NCI-H446 (cell line): ENCODE measurements around the gene NPAS2.
A peak's percentile ranks its signal among the peaks of the same experiment; 100 is the strongest.

ENCODE experiments used
- DNase-seq, 2 experiments: peaks; one replicate each; lab custom pipeline; 2025; lab: John Stamatoyannopoulos, UW

The NPAS2 gene

DNA sequence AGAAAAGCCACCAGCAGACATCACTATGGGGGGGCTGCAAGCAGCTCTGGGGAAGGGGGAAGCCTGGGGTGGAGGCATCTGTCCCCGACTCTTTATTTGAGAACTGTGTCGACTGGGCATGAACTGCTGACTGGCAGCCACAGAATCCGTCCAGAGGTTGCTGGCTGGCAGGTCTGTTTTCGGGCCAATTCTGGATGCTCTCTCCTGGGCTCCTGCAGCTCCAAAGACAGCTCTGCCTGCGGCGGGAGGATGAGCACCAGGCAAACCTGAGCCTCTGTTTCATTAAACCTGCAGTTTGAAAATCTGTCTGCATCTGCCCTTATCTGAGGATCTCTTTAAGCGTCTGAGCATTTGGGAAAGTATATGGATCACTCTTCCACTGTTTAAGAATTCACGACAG lies 147.8 kb downstream of the NPAS2 start:
- DNase-seq = no peak

DNA sequence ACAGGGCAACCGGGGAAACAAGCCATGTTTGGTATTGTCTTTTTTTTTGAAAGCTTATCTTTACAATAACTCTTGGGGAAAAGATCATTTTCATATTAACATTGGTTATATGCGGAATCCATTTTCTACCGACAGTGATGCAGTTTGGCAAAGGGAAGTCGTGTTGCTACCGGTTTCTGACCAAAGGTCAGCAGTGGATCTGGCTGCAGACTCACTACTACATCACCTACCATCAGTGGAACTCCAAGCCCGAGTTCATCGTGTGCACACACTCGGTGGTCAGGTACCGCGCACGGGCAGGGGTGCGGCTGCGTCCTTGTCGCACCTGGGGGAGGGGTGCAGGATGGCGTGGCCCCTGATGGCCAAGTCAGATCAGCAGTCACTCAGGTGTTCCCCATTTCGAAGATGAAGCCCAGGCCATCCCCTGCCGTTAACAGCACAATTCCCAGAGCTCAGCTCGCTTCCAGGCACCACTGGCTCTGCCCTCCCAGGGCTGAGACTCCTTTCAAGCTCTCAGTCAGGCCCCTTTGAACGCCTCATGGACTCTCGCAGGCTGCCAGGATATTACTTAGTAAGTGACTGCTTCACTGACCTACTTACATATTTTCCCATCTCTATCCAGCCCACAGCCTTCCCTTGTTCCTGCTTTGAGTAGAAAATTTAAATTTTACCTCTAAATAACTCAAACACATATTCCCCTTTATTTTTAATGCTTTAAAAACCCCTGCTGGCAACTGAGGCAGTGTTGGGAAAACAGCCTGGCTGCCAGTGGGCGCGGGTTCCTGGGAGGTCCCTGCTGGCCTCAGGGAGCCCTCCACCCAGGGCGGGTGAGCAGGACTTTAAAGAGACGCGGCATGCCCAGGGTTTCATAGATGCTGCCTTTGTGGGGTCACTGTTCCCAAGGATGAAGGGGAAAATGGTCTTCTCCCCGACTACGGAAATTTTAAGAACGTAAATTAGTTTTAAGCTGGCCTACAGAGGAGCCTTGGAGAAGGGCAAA lies 148.5 kb downstream of the NPAS2 start:
- no peak for DNase-seq

GRCh38 chr2:100969998-100970397 lies 150.1 kb downstream of the NPAS2 start:
- DNase-seq = no peak

- DNase-seq = no peak
These were observed 151.3 kb downstream of the NPAS2 start for GRCh38 chr2:100971221-100971620.

DNA sequence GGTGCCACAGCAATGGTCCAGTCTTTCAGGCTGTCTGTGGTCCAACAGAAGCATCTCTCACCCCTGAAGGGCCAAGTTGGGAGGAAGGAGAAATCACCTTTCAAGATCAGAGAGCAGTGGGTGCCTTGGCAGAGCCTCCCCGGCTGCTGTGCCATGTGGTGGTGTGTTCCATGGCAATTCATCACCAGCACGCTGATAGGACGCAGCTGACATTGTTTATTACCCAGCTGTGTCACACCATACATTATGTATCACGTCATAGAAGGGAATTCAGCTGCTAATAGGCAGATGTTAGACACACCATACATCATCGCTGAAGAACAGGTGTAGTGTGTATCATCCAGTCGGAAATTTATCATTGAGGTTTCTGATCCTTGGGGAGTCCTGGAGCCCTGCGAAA lies 152.5 kb downstream of the NPAS2 start:
- DNase-seq = no peak

- no peak for DNase-seq
These were observed 155.0 kb downstream of the NPAS2 start for GRCh38 chr2:100974712-100975520.

DNA sequence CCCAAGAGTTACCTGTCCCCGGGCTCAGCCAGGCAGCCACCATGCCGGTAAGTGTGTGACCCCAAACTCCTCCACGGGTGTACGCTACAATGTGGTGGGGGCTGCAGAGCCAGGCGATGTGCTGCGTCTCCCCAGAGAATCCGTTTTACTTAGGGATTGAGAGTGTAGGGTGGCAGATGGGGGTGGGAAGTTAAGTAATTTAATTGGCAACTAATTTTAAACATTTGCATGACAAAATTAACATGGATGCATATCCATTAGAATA lies 155.5 kb downstream of the NPAS2 start:
- no peak for DNase-seq

DNA sequence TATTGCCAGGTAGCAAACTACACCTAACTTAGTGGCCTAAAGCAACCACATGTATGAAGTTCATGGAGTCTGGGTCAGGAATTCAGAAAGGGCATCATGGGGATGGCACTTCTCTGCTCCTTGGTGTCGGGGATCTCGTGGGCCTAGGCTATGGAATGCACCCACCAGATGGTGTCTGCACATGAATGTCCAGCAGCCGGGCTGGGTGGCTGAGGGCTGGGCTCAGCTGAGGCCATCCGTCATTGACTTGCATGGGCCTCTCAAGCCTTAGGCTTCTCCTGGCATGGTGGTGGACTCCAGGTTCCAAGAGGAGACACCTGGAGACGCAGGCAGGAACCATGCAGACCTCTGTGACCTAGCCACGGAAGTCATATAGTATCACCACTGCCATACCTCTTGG lies 156.1 kb downstream of the NPAS2 start:
- DNase-seq = no peak

DNA sequence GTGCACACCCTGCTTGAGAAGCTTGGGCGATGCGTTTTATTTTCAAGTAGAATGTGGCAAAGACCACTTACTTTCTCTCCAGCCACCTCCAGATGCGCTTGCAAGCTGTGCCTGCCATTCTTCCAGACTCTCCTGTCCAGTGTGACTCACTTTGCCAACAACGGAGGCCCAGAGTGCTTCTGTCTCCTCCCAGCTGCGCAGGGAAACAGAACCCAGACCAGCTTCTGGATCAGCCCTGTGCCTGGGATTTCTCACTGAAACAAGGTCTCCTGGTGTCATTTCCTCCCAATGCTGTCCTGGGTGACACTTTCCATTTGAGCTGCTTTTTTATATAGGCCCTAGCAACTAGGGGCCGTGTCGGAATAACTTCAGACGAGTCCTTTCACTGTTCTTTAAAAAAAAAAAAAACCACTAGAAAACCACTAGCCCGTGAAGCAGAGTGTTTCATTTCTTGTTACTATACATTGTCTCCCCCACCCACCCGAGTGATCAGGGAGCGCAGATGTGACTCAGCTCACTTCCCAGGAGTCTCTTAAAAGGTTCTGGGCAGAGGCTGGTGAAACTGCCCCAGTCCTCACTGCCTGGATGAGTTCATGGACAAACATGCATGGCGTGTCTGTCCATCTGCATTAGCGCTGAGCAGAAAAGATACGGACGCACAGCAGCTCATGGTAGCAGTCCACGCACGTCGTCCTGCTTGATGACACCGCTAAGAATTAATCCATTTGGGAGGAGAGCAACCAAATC lies 156.9 kb downstream of the NPAS2 start:
- no peak for DNase-seq

GRCh38 chr2:100977511-100977910 lies 157.6 kb downstream of the NPAS2 start:
- no peak for DNase-seq

GRCh38 chr2:100978582-100979191 lies 158.7 kb downstream of the NPAS2 start:
- no peak for DNase-seq

- no peak for DNase-seq
These were observed 160.1 kb downstream of the NPAS2 start for GRCh38 chr2:100980046-100980445.

GRCh38 chr2:100981011-100981410 lies 161.1 kb downstream of the NPAS2 start:
- no peak for DNase-seq

GRCh38 chr2:100982431-100982861 lies 162.5 kb downstream of the NPAS2 start:
- DNase-seq = no peak

GRCh38 chr2:100983201-100983600 lies 163.3 kb downstream of the NPAS2 start:
- no peak for DNase-seq

GRCh38 chr2:100983684-100984310 lies 163.9 kb downstream of the NPAS2 start:
- DNase-seq = no peak

GRCh38 chr2:100984892-100985307 lies 165.0 kb downstream of the NPAS2 start:
- DNase-seq = peak in 1 of 2 experiments; percentile 59

DNA sequence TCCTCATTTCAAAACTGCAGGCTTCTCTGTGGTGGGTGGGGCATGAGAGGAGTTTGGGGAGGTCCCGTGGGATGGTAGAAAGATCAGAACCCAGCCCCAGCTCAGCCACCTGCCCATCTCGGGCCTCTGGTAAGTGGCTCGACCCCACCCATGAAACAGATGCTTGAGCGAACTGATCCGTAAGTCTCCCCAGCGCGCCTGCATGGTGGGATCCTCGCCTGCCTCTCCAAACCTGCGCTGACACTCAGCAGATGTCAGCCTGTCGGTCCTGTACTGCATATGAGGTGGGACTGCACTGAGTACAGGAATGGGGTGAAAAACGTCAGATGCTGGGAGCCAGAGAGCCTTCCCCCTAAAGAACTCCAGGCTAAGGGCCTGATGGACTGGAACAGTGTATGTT lies 166.2 kb downstream of the NPAS2 start:
- no peak for DNase-seq

- DNase-seq = no peak
These were observed 167.6 kb downstream of the NPAS2 start for GRCh38 chr2:100987536-100987935.

DNA sequence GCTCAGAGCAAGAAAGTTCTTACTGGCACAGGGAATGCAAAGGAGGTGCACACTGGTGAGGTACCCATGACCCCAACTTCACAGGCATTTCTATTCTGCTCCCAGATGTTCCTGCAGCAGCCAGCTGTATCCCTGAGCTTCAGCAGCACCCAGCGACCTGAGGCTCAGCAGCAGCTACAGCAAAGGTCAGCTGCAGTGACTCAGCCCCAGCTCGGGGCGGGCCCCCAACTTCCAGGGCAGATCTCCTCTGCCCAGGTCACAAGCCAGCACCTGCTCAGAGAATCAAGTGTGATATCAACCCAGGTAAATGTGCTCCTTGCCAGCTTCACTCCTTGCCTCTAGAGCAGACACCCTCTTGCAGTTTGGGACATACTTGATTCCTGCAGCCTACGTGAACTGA lies 168.0 kb downstream of the NPAS2 start:
- no peak for DNase-seq

- no peak for DNase-seq
These were observed 168.9 kb downstream of the NPAS2 start for GRCh38 chr2:100988630-100989417.
